ENCODE data around the gene SARS1. TPM values are rescaled to one million over a fixed set of nuclear protein-coding genes. Genes with fewer than 3 reads are reported as not detected.

SARS1 gene
- total and polyA plus RNA-seq, 2 of the 13 experiments (the other 11 are each of a cell fraction or from before 2014, with no cell fraction given): 103 to 134 TPM

DNA sequence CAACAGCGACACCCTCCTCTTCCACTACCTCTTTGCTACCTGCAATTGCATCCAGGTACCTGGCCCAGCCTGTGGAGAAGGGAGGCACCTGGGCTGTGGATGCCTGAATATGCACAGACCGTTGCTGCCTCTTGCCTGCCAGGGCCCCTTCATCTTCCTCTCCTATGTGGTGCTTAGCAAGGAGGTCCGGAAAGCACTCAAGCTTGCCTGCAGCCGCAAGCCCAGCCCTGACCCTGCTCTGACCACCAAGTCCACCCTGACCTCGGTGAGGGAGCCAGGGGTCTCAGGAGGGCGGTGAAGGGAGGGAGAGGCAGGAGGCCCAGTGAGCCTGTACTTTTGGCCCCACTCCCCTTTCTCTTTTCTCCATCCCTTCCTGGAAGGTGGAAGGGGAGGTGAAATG lies 57.7 kb downstream of the SARS1 start:
- no peak for ATAC-seq
- in situ Hi-C loops (cut with HindIII; ENCODE audit: extremely low pct_ligation_motif_present, low pct_unique_long_range_greater_than_20kb) (loop anchor here (5.0 kb wide), 1 partner anchor 51 kb away; no protein-coding TSS in a partner anchor), intact Hi-C loops (cut with micrococcal nuclease; ENCODE audit: unreplicated experiment) (loop anchor here (10.0 kb wide), 1 partner anchor 73 kb away; no protein-coding TSS in a partner anchor)
- H3K79me2 ChIP-seq (ENCODE audit: insufficient read depth, low read length): no peaks in the 10 kb centered on the region
- 94% methylated on average over 6 of the region's 6 CpGs for WGBS (ENCODE audit: low lambda C conversion rate)
- no peak overlapping the region for H3K4me3 ChIP-seq (replicated peaks in 1 of 3; ENCODE audit: insufficient read depth in 1 of 3, low read depth in 2 of 3, low read length in 3 of 3)
- TF ChIP-seq, protein P1, sequence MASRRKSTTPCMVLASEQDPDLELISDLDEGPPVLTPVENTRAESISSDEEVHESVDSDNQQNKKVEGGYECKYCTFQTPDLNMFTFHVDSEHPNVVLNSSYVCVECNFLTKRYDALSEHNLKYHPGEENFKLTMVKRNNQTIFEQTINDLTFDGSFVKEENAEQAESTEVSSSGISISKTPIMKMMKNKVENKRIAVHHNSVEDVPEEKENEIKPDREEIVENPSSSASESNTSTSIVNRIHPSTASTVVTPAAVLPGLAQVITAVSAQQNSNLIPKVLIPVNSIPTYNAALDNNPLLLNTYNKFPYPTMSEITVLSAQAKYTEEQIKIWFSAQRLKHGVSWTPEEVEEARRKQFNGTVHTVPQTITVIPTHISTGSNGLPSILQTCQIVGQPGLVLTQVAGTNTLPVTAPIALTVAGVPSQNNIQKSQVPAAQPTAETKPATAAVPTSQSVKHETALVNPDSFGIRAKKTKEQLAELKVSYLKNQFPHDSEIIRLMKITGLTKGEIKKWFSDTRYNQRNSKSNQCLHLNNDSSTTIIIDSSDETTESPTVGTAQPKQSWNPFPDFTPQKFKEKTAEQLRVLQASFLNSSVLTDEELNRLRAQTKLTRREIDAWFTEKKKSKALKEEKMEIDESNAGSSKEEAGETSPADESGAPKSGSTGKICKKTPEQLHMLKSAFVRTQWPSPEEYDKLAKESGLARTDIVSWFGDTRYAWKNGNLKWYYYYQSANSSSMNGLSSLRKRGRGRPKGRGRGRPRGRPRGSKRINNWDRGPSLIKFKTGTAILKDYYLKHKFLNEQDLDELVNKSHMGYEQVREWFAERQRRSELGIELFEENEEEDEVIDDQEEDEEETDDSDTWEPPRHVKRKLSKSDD (CRISPR knock-in tag; IDR thresholded peaks at IDR 0.05; ENCODE audit: low read depth): no peak
- TF ChIP-seq ETV6 (CRISPR knock-in tag; conservative IDR thresholded peaks at IDR 0.05) (no peak), AHR (CRISPR knock-in tag; IDR thresholded peaks at IDR 0.05) (no peak), NR2C2 (CRISPR knock-in tag; IDR thresholded peaks at IDR 0.05; ENCODE audit: borderline replicate concordance) (no peak), ZNF121 (CRISPR knock-in tag; IDR thresholded peaks at IDR 0.05) (no peak), RAD51 (IDR thresholded peaks at IDR 0.05; ENCODE audit: borderline replicate concordance) (no peak), SMARCE1 (IDR thresholded peaks at IDR 0.05; ENCODE audit: borderline replicate concordance) (no peak), SKI (IDR thresholded peaks at IDR 0.05; ENCODE audit: partially characterized antibody) (no peak)
- TF ChIP-seq, protein P2, sequence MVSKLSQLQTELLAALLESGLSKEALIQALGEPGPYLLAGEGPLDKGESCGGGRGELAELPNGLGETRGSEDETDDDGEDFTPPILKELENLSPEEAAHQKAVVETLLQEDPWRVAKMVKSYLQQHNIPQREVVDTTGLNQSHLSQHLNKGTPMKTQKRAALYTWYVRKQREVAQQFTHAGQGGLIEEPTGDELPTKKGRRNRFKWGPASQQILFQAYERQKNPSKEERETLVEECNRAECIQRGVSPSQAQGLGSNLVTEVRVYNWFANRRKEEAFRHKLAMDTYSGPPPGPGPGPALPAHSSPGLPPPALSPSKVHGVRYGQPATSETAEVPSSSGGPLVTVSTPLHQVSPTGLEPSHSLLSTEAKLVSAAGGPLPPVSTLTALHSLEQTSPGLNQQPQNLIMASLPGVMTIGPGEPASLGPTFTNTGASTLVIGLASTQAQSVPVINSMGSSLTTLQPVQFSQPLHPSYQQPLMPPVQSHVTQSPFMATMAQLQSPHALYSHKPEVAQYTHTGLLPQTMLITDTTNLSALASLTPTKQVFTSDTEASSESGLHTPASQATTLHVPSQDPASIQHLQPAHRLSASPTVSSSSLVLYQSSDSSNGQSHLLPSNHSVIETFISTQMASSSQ (IDR thresholded peaks at IDR 0.05; ENCODE audit: low read depth): no peak
- TF ChIP-seq, protein P2 (CRISPR knock-in tag; IDR thresholded peaks at IDR 0.05; ENCODE audit: borderline replicate concordance): no peak
- TF ChIP-seq, protein P3, sequence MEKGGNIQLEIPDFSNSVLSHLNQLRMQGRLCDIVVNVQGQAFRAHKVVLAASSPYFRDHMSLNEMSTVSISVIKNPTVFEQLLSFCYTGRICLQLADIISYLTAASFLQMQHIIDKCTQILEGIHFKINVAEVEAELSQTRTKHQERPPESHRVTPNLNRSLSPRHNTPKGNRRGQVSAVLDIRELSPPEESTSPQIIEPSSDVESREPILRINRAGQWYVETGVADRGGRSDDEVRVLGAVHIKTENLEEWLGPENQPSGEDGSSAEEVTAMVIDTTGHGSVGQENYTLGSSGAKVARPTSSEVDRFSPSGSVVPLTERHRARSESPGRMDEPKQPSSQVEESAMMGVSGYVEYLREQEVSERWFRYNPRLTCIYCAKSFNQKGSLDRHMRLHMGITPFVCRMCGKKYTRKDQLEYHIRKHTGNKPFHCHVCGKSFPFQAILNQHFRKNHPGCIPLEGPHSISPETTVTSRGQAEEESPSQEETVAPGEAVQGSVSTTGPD (CRISPR knock-in tag; IDR thresholded peaks at IDR 0.05): no peak
- no peak for DNase-seq (ENCODE audit: low spot score)
- H3K36me3 ChIP-seq (replicated peaks in 1 of 2; ENCODE audit: control insufficient read depth in 1 of 2, insufficient read depth in 2 of 2, low read length in 2 of 2): 0 out of 5 replicates have a peak, but pooled peaks cover 2% of the 10 kb centered on the region in 2 experiments
- H4K20me1 ChIP-seq (ENCODE audit: insufficient read depth, low read length): no peaks in the 10 kb centered on the region
- peaks cover 41% of the 10 kb centered on the region for H3K4me1 ChIP-seq (ENCODE audit: insufficient read depth, low read length)
- CTCF ChIA-PET (ENCODE audit: low intra/inter-chr PET ratio, low total read pairs): no interaction called here
- no peaks in the 10 kb centered on the region for H3K27me3 ChIP-seq (ENCODE audit: control insufficient read depth in 1 of 2, insufficient read depth in 2 of 2, low read length in 2 of 2)
- BruUV-seq (replicated peaks): no TSS peak
- FAIRE-seq: no peak
- H2AFZ ChIP-seq (ENCODE audit: low read length): no peak overlapping the region
- H3K4me2 ChIP-seq (ENCODE audit: low read depth, low read length): no peak overlapping the region
- POLR2A ChIA-PET: no interaction called here
- H3K9me3 ChIP-seq (ENCODE audit: low read length): no peaks in the 10 kb centered on the region
- no peak overlapping the region for H3K27ac ChIP-seq (ENCODE audit: extremely low read length, insufficient read depth, low read length)
- H3K9ac ChIP-seq (ENCODE audit: insufficient read depth, low read depth, low read length): no peak overlapping the region

Data from HepG2 (cell line).